NCI-H345 (cell line): Measurements from ENCODE around the gene KCNQ1.

ENCODE experiments used
- DNase-seq: peaks from one replicate; lab custom pipeline; 2025; lab: John Stamatoyannopoulos, UW

KCNQ1 gene

DNA sequence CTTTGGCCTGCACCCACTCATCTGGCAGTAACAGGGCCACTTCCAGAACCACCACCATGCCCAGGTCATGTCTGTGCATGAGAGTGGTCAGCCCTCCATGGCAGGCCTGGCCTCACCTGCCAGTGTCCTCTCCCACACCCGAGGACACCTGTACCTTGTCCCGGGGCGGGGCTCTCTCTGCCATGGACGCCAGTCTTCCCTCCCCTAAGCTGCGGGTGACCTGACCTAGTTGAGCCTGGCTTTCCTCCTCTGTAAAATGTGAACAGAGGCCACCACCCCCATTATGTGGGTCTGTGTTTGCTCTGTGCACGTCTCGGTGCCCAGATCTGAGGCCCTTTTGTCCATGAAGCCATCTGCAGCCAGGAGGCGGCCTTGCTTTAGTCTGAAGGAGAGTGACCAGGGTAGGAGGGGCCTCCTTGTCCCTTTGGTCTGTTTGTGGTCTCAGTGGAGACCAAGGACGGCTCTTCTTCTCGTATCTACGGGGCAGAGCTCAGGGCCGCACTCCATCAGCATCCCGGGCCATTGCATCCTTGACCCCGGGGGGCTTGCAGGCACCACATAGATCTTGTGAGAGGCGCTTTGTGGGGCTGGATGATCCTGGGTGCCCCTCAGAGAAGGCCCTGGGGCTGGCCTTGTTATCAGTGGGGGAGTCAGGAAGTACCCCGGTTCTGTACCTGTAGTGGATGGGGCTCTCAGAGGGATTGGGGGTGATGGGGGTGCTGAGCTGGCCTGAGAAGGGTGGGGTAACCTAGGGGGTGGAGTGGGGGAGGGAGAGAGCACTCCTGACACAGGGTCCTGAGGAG is 121.6 kb downstream of the KCNQ1 start:
- DNase-seq: no peak

DNA sequence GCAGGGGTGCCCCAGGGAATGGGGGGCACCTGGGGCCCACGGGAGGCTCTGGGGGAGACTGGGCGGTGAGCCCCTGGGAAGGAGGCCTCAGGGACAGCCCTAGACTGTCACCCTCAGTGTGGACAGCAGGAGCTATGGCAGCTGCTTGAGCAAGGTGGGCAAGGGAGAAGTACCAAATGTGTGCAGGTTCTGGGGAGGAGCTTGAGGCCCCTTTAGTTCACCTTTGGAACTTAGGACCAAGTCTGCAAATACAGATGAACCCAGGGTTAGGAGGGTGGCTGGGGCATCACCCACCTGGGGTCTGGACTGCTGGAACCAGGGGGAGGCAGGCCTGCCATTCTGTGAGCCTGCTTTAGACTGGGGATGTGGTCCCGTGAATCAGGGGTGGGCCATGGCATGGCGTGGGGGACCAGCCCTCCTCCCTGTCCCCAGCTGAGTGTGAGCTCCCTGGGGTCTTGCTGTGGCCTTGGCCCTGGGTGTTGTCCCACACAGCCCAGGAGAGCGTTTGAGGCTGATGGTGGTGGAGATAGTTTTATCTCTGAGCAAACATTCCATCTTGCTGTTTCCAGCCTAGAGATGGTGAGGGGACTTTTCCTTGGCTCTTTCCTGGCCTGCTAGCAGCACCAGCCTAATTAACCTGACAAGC is 122.3 kb downstream of the KCNQ1 start:
- DNase-seq: no peak

DNA sequence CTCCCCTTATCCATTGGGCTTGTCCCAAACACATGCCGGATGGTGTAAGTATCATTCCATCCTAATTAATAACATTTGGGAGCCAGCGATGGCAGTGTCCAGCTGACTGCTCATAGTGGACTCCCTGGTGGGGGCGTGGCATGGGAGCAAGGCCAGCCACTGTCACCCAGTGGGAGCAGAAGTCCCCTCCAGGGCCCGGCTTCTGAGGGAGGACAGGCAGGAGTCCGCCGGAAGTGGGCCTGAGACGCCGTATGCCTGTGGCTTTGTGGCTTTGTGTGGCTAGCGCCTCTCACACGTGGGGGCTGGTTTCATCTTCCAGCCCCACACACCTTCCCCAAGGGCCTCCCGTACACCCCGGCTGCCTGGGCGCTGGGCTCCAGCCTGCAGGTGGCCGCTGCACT is 124.5 kb downstream of the KCNQ1 start:
- no peak for DNase-seq

DNA sequence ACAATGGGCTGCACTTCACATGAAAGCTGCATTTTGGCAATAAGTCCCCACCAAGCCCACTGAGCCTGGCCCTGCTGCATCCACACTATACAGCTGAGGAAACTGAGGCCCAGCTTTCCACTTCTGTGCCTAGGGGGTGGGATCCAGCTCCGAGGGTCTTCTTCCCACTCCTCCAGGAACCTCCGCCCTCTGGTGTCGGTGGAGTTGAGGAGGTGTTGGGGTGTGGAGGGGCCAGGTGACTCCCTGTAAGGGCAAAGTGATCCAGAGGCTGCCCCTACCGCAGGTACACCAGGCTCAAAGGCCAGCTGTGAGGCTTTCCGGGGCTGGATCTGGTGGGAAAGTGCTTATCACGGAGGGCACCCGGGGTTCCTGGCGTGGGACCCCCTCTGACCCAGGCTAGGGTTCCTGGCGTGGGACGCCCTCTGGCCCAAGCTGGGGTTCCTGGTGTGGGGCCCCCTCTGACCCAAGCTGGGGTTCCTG is 125.0 kb downstream of the KCNQ1 start:
- no peak for DNase-seq

DNA sequence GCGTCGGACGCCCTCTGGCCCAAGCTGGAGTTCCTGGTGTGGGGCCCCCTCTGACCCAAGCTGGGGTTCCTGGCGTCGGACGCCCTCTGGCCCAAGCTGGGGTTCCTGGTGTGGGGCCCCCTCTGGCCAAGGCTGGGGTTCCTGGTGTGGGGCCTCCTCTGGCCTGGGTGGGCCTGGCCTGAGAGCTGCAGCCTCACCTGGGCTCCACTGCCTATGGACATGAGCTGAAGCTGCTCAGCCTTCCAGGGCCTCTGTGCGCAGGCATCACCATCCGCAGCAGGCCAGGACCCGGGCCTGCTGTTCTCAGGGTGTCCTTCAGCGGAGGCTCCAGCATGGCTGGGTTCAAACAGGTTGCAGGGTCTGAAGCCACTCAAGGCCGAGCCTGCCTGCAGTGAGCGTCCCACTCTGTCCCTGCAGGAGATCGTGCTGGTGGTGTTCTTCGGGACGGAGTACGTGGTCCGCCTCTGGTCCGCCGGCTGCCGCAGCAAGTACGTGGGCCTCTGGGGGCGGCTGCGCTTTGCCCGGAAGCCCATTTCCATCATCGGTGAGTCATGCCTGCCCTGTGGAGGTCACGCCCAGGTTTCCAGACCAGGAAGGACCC is 125.5 kb downstream of the KCNQ1 start:
- no peak for DNase-seq

DNA sequence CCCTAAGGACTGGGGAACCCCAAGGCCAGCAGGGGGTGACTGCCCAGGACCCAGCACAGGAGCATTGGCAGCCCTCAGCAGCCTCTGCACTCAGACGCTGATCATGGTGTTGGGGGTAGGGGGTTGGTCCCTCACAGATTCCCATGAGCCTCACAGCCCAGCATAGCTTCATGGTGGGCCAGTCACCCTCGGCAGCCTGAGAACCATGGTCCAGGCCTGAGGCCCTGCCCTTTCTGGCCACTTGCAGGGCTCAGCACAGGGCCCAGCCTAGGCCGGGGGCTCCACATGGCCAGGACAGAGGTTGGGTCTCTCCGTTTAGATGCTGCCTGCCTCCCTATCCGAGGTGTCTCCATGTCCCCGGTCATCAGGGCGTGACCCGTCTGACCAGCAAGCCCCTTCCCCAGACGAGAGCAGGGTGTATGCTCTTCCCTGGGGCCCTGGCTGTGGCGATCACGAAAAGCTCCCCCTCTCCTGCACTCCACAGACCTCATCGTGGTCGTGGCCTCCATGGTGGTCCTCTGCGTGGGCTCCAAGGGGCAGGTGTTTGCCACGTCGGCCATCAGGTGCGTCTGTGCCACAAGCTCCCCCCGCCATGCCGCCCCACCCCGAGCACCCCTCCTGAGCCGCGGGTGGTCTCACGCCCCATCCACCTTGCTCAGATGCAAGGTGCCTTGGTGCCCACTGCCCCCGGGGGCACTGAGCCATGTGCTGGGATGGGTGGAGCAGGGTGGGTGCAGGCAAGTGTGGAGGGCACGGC is 126.2 kb downstream of the KCNQ1 start:
- no peak for DNase-seq

DNA sequence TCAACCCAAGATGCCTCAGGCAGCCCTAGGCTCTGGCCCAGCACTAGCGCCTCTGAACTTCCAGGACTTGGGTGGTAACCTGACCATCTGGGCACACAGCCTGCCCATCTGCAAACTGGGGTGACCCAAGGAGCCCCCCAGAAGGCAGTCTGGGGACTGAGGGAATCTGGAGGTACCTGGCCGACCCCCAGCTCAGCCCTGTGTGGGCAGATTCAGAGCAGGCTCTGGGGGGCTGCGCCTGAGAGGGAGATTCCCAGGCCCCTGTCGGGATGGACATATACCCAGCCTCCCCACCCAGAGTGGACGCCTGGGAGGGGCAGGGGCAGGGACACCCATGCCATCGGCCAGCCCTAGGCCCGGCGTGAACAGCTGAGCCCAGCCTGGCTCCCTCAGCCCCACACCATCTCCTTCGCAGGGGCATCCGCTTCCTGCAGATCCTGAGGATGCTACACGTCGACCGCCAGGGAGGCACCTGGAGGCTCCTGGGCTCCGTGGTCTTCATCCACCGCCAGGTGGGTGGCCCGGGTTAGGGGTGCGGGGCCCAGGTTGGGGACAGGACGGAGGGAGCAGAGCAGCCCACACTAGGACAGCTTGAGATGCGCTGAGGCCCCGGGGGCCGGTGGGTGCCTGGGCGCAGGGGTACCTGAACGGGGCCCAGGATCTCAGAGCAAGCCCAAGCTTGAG is 126.9 kb downstream of the KCNQ1 start:
- no peak for DNase-seq

DNA sequence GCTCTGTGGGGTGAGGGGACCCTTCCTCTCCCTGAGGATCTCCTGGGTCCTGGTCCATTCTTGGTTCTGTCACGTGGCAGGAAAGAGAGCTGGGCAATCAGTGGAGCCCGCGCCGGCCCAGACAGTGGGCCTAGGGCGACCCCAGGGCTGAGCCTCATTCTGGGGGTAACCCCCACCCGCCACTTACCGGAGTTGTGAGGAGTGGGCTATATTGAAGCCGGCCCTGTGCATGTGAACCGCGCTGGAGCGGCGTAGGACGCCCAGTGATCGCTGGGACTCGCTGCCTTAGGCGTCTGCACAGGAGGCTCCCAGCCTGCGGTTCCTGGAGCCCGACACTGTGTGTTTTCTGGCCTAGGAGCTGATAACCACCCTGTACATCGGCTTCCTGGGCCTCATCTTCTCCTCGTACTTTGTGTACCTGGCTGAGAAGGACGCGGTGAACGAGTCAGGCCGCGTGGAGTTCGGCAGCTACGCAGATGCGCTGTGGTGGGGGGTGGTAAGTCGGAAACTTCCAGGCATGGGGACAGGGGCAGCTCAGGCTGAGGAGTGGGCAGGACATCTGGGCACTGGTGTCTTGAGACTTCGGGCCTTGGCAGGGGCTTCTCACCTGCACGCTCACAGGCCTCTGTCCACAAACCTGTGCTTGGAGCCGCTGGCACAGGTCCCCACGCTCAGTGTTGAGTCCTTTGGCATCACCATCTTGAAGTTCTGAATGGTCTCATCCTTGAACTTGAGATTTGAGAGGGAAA is 127.9 kb downstream of the KCNQ1 start:
- DNase-seq: no peak

DNA sequence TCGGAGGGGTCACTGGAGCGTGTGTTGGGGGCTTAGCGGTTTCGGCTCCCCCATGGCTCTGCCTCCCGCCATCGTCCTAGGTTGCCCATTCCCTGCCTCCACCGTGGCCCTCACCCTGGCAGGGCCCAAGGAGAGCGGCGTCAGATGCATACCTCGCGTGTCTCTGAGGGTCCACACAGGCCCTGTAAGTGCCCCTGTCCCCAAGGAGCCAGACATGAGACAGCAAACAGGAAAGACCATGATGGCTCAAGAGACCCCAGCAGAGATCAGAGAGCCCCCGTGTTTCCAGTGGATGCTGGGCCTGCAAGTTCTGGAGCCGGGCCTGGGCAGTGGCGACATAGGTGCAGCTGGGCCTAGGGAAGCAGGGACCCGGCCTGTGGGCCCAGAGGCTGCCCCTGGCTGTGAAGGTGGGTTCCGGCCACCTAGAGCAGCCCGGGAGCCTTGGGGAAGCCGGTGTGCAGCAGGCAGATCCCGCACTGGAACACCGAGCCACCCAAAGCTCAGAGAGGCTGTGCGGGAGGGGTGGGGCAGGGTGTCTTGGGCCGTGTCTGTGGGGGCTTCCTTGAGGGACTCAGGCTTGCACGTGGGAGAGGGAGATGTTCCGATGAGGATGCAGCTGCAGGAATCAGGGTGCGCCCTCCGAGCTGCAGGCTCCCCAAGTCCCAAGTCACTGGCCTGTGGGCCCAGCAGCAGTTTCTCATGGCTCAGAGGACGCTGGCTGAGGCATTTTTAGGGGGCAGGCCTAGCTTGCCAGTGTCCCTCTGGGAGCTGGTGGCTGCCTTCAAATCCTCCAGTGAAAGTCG is 128.6 kb downstream of the KCNQ1 start:
- DNase-seq: no peak

DNA sequence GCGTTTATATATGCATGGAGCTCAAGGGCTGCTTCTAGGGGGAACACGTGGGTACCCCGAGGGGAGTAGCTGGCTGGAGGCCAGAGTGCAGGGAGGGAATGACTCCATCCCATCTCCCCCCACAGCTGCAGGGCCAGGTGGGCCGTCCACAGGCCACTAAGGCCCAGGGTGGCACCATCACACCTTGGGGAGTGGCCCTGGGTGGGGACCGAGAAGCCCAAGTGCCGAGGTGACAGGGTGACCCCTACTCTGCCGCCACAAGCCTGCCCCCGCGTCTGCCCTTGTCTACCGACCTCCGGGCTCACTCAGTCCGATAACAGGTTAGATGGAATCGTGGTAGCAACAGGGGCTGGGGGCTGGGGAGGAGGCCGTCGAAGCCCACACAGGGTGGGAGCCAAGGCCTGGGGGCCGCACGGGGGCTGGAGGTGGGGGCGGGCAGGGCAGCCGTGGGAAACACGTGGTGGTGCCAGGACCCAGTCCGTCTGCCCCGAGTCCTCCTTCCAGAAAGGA is 129.3 kb downstream of the KCNQ1 start:
- DNase-seq: no peak

DNA sequence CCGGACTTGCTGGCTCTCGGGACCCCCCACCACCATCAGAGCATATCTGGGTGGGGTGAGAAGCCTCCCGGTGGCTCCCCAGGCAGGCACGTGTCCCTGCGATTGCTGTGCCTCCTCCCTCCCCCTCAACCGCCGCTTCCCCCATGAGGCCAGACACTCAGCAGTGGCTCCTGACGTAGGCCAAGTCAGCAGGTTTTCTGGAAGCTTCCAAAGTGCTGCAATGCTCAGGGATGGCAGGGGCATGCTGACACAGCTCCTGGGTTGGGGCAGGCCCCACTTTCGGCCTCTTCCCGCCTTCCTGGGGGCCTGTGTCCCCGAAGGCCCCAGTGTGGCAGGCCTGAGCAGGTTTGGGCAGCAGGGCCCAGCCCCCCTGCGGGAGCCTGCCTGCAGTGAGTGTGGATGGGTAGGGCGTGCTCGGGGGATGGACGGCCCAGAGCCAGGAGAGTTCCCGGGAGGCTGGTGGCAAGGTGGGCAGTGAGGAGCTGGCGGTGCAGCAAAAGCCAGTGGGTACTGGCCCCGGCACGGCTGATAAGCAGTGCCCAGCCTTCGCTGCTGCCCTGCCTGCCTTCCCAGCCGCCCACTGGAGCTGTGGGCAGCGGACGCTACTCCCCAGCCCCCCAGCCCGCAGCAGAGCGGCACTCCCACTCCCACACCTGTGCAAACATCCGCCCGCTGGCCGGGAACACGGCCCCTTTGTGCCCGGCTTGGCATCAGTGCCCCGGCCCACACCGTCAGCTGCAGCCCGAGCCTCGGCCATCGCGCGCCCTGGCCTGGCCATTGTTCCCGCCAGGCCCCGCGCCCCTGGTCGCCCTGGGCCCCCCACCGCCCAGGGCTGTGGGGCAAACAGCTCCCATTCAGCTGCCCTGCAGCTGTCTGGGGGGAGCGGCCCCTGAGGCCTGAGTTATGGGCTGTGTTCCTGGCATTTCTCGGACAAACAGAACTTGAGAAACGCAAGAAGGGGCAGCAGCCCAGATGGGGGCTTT is 130.0 kb downstream of the KCNQ1 start:
- DNase-seq: no peak

DNA sequence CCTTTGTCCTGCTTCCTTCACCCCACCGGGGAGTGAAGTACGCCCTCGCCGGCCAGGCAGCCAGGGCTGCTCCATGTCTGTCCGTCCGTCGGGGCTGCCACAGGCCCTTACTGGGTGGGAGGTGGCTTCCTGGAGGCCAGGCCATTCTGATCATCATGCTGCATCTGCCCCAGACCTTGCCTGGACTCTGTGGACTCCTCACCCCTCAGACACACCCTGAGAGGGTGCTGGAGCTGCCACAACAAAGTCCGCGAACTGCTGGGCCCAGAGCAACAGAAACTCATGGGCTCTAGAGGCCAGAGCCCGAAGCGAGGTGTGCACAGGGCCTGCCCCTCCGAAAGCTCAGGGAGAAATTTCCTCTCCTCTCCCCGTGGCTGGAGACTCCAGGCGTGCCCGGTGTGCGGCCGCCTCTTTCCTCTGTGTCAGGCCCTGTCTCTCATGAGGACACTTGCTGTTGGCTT is 130.8 kb downstream of the KCNQ1 start:
- DNase-seq: no peak

DNA sequence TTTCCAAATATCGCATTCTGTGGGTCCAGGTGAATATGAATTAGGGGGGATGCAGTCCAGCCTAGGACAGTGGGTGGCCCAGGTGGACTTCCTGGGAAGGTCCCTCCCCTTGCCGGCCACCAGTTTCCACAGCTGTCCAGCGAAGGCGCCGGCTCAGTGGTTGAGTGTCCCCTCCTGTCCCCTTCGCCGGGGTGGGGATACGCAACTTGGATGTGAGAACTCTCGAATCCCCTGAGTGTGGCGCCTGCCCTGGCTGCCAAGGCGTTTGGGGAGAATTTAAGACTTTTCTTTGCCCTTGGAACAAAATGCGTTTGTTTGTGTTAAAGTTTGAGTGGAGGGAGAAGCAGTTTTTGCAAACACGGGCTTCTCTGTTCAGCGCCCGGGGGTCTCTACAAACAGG is 131.3 kb downstream of the KCNQ1 start:
- DNase-seq: no peak

DNA sequence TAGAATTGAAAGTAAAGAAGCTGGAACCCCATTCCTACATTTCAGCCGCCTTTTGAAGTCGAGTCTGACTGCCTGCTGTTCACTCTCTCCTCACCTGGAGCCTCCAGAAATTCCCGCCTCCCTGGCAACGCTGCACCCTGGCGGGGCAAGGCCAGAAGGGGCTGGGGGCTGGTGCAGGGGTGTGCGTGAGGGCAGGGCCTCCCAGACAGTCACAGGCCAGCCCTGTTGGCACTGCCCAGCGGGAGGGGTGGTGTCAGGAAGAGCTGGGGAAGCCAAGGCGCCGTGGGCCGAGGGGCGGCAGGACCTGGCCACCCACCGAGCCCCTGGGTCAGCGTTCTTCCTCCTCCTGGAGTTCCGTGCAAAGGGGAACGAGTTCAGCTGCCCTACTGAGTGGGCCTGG is 131.7 kb downstream of the KCNQ1 start:
- DNase-seq: no peak

DNA sequence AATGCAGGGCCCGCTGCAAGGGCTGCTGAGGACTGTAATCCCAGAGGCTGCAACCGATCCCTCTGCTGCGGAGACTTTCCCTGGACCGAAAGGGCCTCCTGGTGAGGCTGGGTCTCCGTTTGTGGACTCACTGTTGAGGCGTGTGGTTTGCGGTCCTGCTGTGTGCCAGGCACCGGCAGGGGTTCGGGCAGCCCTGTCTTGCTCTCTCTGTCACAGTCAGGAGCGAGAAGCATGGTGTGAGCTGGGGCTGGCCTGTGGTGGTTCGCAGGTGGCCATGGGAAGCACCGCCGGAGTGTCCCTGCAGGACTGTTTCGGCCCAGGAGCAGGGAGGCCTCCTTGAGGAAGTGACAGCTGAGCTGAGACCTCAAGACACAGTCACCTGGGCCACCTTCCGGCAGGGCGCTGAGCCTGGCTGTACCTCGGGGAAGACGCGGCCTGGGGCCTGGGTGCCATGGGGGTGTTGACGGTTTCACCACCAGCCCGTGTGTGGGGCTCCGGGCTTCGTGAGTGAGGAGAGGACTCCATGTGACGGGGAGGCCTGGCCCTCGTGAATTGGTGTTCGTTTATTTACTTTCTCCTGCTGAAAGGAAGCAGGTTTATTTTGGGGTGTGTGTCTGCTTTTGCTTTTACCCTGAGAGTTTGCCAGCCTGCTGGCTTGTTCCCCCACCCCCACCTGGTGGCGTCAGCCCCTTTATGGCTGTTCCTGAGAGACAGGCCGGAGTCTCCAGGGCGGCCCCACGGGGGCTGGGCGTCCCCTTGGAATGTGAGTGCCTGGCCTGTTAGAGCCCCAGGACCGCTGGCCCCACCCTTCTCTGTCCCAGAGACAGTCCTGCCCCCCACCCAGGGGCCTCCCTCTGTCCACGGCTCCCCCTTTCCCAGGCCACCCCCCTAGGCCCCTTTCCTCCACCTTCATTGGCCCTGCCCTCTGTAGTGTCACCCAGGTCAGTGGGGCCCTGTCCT is 132.5 kb downstream of the KCNQ1 start:
- DNase-seq: no peak

DNA sequence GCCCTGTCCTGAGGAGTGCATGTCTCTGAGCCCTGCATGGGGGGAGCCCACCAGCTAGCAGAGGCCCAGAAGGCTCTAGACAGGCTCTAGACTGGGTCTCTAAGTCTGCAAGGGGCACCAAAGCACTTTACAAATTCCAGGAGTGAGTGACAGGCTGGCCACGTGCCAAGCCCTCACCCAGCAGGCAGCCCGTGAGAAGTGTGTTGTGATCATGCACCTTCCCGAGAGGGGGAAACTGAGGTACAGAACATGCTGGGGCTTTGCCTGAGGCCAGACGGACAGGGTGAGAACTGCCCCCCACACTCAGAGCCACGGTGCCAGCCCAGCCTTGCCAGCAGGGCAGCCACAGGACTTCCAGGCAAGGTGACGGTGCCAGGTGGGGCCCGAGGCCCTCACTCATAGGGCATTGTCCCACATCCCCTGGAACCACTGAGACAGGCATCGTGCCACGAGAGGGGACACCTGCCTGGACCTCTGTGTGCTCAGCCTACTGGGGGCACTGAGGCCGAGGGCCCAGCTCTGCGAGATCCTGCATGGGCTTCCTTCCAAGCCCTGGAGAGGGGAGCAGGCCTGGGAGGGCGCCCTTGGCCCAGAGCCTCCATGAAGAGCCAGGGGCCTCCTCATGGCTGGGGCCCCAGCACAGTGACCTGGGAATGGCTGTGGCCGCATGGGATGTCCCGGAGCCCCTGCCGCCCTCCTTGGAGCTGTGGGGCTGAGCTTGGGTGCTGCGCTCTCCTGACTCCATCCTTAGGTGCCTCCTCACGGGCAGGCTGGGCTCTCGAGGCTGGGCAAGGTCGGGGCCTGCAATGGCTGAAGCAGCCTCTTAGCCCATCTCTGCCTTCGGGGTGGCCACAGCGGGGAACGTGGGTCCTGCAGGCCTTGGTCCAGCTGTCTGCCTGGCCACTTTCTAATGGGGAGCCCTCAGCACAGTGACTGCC is 133.5 kb downstream of the KCNQ1 start:
- no peak for DNase-seq

DNA sequence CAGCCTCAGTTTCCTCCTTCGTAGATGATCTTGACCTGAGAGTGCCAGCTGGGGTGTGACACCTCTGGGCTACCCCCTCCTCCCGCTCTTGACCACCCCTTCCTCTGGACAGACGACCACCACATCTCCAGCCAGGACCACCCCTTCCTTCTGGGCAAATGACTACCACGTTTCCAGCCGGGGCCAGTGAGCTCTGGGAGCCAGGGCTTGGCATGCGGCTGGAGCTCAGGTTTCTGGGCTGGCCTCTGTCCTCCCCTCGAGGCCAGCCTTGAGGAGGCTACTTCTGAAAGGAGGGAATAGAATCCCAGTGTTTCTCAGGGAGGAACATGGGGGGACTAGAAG is 134.1 kb downstream of the KCNQ1 start:
- no peak for DNase-seq
